Activated CD8-positive, alpha-beta T cell treated with anti-CD3 and anti-CD28 coated beads for 36 hours (primary cell): ENCODE measurements around the gene PSMF1. TPM values are rescaled to one million over a fixed set of nuclear protein-coding genes. Genes with fewer than 3 reads are reported as not detected.

Source experiments
- ATAC-seq: fragments of 200-7000 bp; cut with Tn5 transposase; one replicate; pipeline ENCODE4 v1.10.0; 2021; ENCODE audit warnings: mild to moderate bottlenecking, moderate library complexity
- CTCF ChIA-PET: fragments of 350-600 bp; sonication (Branson Sonifier 250); formaldehyde crosslinking; loops from one replicate; lab custom pipeline; 2021; ENCODE audit warnings: antibody characterized with exemption; lab: Charles Lee
- POLR2A ChIA-PET: fragments of 350-600 bp; sonication (Branson Sonifier 250); formaldehyde crosslinking; loops from one replicate; lab custom pipeline; 2021; ENCODE audit warnings: antibody characterized with exemption; lab: Charles Lee
- DNase-seq: peaks from one replicate; pipeline ENCODE4 v3.0.0-alpha.2; 2020
- H3K27ac Mint-ChIP-seq: one replicate; pipeline ENCODE4 v1.8.0; 2021; ENCODE audit warnings: mild to moderate bottlenecking, mixed read lengths
- H3K27me3 Mint-ChIP-seq: one replicate; pipeline ENCODE4 v1.8.0; 2021; ENCODE audit warnings: mixed read lengths
- H3K36me3 Mint-ChIP-seq: one replicate; pipeline ENCODE4 v1.8.0; 2021; ENCODE audit warnings: low read depth, mixed read lengths
- H3K4me1 Mint-ChIP-seq: one replicate; pipeline ENCODE4 v1.8.0; 2021; ENCODE audit warnings: low read depth, mixed read lengths
- H3K4me3 Mint-ChIP-seq: one replicate; pipeline ENCODE4 v1.8.0; 2021; ENCODE audit warnings: mild to moderate bottlenecking, moderate library complexity, mixed read lengths
- H3K9me3 Mint-ChIP-seq: one replicate; pipeline ENCODE4 v1.8.0; 2021; ENCODE audit warnings: mixed read lengths
- intact Hi-C: fragments of 100-400 bp; cut with micrococcal nuclease; formaldehyde crosslinking; loops from one replicate; pipeline ENCODE4 v1.10.0; 2022
- total RNA-seq, 2 experiments: library from RNA; stranded (reverse); gene quantifications; one replicate each; pipeline ENCODE4 v1.2.3, GENCODE V29; 2021
- TF ChIP-seq, protein P1 (sequence below): fragments of 200-600 bp; IDR thresholded peaks from one replicate; pipeline ENCODE4 v1.8.0; 2022; ENCODE audit warnings: antibody characterized with exemption, mild to moderate bottlenecking

Gene PSMF1
- total RNA-seq, 2 experiments from 2014 or later: 150 to 154 TPM

DNA sequence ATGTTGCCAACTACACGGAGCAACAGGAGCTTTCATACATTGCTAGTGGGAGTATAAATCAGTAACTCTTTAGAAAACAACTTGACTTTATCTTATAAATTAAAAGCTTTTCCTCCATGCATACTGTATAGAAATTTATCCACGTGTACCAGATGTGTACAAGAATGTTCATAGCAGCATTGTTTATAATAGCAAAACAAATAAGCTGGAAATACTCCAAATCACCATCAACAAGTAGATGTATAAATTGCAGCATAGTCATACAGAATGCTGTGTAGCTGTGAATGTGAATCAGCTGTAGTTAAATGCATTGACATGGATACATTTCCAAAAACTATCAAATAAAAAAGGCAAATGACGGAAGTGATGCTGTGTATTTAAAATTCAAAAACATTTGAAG is 6.0 kb downstream of the PSMF1 start:
- Mint-ChIP-seq H3K4me3 (no peak overlapping the region), H3K4me1 (peaks cover 48% of the 10 kb centered on the region), H3K27ac (no peak overlapping the region), H3K27me3 (no peaks in the 10 kb centered on the region), H3K36me3 (peaks cover 61% of the 10 kb centered on the region), H3K9me3 (no peaks in the 10 kb centered on the region)
- DNase-seq (no peak), ATAC-seq (no peak)
- ChIA-PET CTCF (interaction anchor here (0.6 to 1.9 kb wide), 5 partner anchors 10 to 168 kb away, joined by 3 to 10 read pairs (median 3); no protein-coding TSS in a partner anchor), POLR2A (interaction anchor here (2.0 kb wide), 1 partner anchor 60 kb away, joined by 4 read pairs; the partner anchor contains the start of gene TMEM74B)
- TF ChIP-seq, protein P1, sequence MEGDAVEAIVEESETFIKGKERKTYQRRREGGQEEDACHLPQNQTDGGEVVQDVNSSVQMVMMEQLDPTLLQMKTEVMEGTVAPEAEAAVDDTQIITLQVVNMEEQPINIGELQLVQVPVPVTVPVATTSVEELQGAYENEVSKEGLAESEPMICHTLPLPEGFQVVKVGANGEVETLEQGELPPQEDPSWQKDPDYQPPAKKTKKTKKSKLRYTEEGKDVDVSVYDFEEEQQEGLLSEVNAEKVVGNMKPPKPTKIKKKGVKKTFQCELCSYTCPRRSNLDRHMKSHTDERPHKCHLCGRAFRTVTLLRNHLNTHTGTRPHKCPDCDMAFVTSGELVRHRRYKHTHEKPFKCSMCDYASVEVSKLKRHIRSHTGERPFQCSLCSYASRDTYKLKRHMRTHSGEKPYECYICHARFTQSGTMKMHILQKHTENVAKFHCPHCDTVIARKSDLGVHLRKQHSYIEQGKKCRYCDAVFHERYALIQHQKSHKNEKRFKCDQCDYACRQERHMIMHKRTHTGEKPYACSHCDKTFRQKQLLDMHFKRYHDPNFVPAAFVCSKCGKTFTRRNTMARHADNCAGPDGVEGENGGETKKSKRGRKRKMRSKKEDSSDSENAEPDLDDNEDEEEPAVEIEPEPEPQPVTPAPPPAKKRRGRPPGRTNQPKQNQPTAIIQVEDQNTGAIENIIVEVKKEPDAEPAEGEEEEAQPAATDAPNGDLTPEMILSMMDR: no peak
- intact Hi-C loops: no loop called here

DNA sequence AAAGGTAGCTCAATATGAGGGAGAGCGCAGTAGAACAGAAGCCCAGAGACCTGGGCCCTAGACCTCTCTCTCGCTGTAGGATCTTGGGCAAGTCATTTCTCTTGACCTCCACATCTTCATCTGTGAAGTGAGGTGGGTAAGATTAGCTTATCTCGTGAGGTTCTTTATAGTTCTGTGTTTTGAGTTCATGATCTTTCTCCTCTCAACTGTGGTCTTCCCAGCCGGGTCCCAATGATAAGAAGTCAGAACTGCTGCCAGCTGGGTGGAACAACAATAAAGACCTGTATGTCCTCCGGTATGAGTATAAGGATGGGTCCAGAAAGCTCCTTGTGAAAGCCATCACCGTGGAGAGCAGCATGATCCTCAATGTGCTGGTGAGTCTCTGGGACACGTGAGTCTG is 6.9 kb downstream of the PSMF1 start:
- ChIA-PET POLR2A (interaction anchor here (2.0 kb wide), 1 partner anchor 59 kb away, joined by 4 read pairs; the partner anchor contains the start of gene TMEM74B), CTCF (interaction anchor here (0.7 to 1.9 kb wide), 3 partner anchors 15 to 88 kb away, joined by 3 to 10 read pairs (median 4); no protein-coding TSS in a partner anchor)
- Mint-ChIP-seq H3K27me3 (no peaks in the 10 kb centered on the region), H3K4me1 (peaks cover 40% of the 10 kb centered on the region), H3K4me3 (no peak overlapping the region), H3K27ac (no peak overlapping the region), H3K36me3 (peaks cover 59% of the 10 kb centered on the region), H3K9me3 (no peaks in the 10 kb centered on the region)
- DNase-seq (no peak), ATAC-seq (no peak)
- intact Hi-C loops: no loop called here
- TF ChIP-seq, protein P1: no peak

DNA sequence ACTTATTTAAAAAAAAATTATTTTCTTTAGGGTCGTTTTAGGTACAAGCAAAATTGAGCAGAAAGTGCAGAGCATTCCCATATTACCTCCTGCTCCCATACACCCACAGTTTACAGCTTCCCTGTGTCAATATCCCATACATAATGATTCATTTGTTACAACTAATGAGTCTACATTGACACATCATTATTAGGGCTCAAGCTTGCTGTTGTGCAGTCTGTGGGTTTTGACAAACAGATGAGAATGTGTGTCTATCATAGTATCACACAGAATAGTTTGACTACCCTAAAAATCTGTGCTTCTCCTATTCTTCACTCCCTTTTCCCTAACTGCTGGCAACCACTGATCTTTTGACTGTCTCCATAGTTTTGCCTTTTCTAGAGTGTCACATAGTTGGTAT is 9.4 kb downstream of the PSMF1 start:
- intact Hi-C loops: no loop called here
- Mint-ChIP-seq H3K4me1 (peaks cover 32% of the 10 kb centered on the region), H3K4me3 (no peak overlapping the region), H3K9me3 (peaks cover 3% of the 10 kb centered on the region), H3K27ac (no peak overlapping the region), H3K27me3 (no peaks in the 10 kb centered on the region), H3K36me3 (peaks cover 69% of the 10 kb centered on the region)
- DNase-seq: no peak
- no peak for ATAC-seq
- CTCF ChIA-PET: interaction anchor here (1.2 kb wide), 1 partner anchor 309 kb away, joined by 3 read pairs; no protein-coding TSS in a partner anchor
- TF ChIP-seq, protein P1: no peak
- POLR2A ChIA-PET: interaction anchor here (0.6 to 1.0 kb wide), 2 partner anchors 37 to 72 kb away, joined by 3 read pairs; no protein-coding TSS in a partner anchor

DNA sequence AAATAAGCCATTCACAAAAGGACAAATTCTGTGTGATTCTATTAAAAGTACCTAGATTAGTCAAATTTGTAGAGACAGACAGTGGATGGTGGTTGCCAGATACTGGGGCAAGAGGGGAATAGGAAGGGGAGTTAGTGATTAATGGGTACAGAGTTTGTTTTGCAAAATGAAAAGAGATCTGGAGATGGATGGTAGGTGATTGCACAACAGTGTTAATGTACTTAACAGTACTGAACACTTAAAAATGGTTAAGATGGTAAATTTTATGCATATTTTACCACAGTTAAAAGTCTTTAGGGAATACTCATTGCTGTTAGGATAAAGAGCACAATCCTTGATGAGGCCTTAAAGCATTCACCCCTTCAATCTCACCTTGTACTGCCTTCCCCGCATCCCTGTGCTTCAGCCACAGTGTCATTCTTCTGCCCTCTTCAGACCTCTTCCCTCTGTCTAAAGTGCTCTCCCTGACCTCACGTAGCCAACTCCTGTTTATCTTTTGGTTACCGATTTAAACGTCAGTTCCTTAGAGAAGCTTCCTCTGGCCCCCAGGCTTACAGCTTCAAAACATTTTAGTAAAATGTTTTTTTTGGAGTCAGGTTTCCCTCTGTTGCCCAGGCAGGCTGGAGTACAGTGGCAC is 11.8 kb downstream of the PSMF1 start:
- Mint-ChIP-seq H3K27ac (no peak overlapping the region), H3K4me1 (peaks cover 28% of the 10 kb centered on the region), H3K36me3 (peaks cover 76% of the 10 kb centered on the region), H3K27me3 (no peaks in the 10 kb centered on the region), H3K9me3 (peaks cover 4% of the 10 kb centered on the region), H3K4me3 (no peak overlapping the region)
- DNase-seq (no peak), ATAC-seq (no peak)
- CTCF ChIA-PET: interaction anchor here (1.8 kb wide), 1 partner anchor 82 kb away, joined by 4 read pairs; no protein-coding TSS in a partner anchor
- POLR2A ChIA-PET: no interaction called here
- intact Hi-C loops: no loop called here
- TF ChIP-seq, protein P1: no peak

DNA sequence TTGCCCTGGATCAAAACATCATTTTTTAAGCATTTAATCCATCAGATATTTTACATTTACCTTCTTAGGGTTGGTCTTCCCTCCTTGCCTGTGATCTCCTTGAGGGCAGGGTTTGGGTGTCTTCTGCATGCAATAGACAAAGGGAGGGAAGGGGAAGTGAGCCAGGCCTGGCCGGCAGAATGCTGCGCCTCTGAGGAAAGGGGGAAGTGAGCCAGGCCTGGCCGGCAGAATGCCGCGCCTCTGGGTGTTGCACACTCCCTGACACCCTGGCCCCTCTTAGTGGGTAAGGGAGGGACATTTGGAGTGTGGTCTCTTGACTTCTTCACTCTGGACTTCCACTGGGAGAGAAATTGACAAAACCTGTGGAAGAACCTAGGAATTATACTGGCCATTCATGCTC is 12.4 kb downstream of the PSMF1 start:
- DNase-seq (no peak), ATAC-seq (no peak)
- H3K4me1 Mint-ChIP-seq: peaks cover 28% of the 10 kb centered on the region
- no peaks in the 10 kb centered on the region for H3K27me3 Mint-ChIP-seq
- H3K9me3 Mint-ChIP-seq: peaks cover 4% of the 10 kb centered on the region
- H3K4me3 Mint-ChIP-seq: no peak overlapping the region
- intact Hi-C loops: no loop called here
- peaks cover 77% of the 10 kb centered on the region for H3K36me3 Mint-ChIP-seq
- CTCF ChIA-PET: interaction anchor here (1.1 to 1.8 kb wide), 2 partner anchors 10 to 82 kb away, joined by 4 read pairs; no protein-coding TSS in a partner anchor
- POLR2A ChIA-PET: interaction anchor here (0.6 kb wide), 1 partner anchor 82 kb away, joined by 3 read pairs; no protein-coding TSS in a partner anchor
- no peak overlapping the region for H3K27ac Mint-ChIP-seq
- TF ChIP-seq, protein P1: no peak
